GM06990 (cell line): ENCODE measurements around the gene DNAJC5.

Experiments used
- DNase-seq: peaks from one replicate; pipeline ENCODE4 v3.0.0-alpha.2; 2011; ENCODE audit not compliant: insufficient read length; ENCODE audit errors: extremely low read depth
- H3K27me3 ChIP-seq: replicated peaks from 2 replicates; pipeline ENCODE4 v1.6.0; 2011; ENCODE audit warnings: low read length; ENCODE audit not compliant: control insufficient read depth, insufficient read depth
- H3K36me3 ChIP-seq: 2 replicates; pipeline ENCODE4 v1.5.1; 2011; ENCODE audit warnings: low read length; ENCODE audit not compliant: control insufficient read depth, insufficient read depth
- H3K4me3 ChIP-seq: replicated peaks from 2 replicates; pipeline ENCODE4 v1.5.1; 2011; ENCODE audit warnings: low read depth, mild to moderate bottlenecking, control low read depth, low read length
- CTCF ChIP-seq: IDR thresholded peaks from 2 replicates; pipeline ENCODE4 v1.5.1; 2011; ENCODE audit warnings: low read length, control low read depth, mild to moderate bottlenecking, inconsistent platforms; ENCODE audit not compliant: insufficient read depth, poor library complexity, severe bottlenecking

DNAJC5 gene

DNA sequence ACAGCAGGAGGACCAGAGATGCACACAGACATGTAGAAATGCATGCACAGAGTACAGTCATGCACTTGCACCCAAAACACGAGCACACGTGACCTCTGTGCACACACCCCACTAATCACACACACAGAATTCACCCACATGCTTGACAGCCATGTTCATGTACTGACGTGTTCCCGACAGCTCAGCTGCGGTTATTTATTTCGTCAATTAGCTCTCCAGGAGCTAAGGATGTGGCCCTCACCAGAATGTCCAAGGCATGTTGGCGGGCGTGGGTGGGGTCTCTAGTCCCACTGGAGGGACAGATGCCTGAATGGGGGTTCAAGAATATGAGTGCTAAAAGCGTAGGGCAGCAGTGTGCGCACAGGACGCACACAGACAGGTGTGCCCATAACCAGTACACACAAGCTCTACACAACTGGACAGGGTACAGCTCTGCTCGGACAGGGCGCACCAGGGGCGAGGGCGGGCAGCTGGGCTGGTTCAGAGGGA, 85.4 kb downstream of the DNAJC5 start:
- no peak for DNase-seq
- peaks cover 12% of the 10 kb centered on the region for H3K36me3 ChIP-seq
- H3K4me3 ChIP-seq, result peak overlapping the region; percentile 83
- TF ChIP-seq CTCF, result no peak
- H3K27me3 ChIP-seq, result no peaks in the 10 kb centered on the region

GRCh38 chr20:63980806-63981728, 86.1 kb downstream of the DNAJC5 start, which contains the start of gene PRPF6:
TSS of gene PRPF6 (plus strand) at chr20:63981132. CDS start at chr20:63981246, 114 bp downstream.
- peaks cover 9% of the 10 kb centered on the region for H3K36me3 ChIP-seq
- peak; percentile 95 for DNase-seq
- H3K4me3 ChIP-seq, result peak within 1 kb of the TSS; percentile 83
- TF ChIP-seq CTCF, result peak; percentile 98
- H3K27me3 ChIP-seq, result no peaks in the 10 kb centered on the region

GRCh38 chr20:63982937-63983336, 88.0 kb downstream of the DNAJC5 start:
- no peak for DNase-seq
- Histone ChIP-seq H3K27me3 (no peaks in the 10 kb centered on the region), H3K36me3 (peaks cover 5% of the 10 kb centered on the region), H3K4me3 (no peak overlapping the region)
- no peak for TF ChIP-seq CTCF
